ACC112 (cell line): ENCODE results near the gene RASIP1.
A peak's percentile ranks its signal among the peaks of the same experiment; 100 is the strongest.
"Not testable (repeated sequence)": the region's sequence is repeated elsewhere in the genome, so short reads cannot be mapped to it uniquely, and the experiment has no call there.

ENCODE experiments used
- H2AFZ ChIP-seq: fragments of 200-600 bp; sonication (generic); one replicate; pipeline ENCODE4 v1.6.0; 2017; ENCODE audit warnings: antibody characterized with exemption, low read length; ENCODE audit not compliant: unreplicated experiment
- H3K27ac ChIP-seq: fragments of 200-600 bp; sonication (generic); 2 replicates; pipeline ENCODE4 v1.5.1; 2014; ENCODE audit warnings: low read depth, mild to moderate bottlenecking, antibody characterized with exemption, low read length, moderate library complexity
- H3K27me3 ChIP-seq: fragments of 200-600 bp; sonication (generic); 2 replicates; pipeline ENCODE4 v1.6.1; 2014; ENCODE audit warnings: mild to moderate bottlenecking, antibody characterized with exemption, low read length, moderate library complexity, mixed read lengths; ENCODE audit not compliant: insufficient read depth
- H3K36me3 ChIP-seq: fragments of 200-600 bp; sonication (generic); 2 replicates; pipeline ENCODE4 v1.6.1; 2016; ENCODE audit warnings: mild to moderate bottlenecking, antibody characterized with exemption, low read length, moderate library complexity, mixed read lengths; ENCODE audit not compliant: insufficient read depth
- H3K4me1 ChIP-seq: fragments of 200-600 bp; sonication (generic); one replicate; pipeline ENCODE4 v1.6.1; 2016; ENCODE audit warnings: low read length, mixed read lengths; ENCODE audit not compliant: insufficient read depth, unreplicated experiment, control insufficient read depth
- H3K4me3 ChIP-seq: fragments of 200-600 bp; sonication (generic); 2 replicates; pipeline ENCODE4 v1.5.1; 2014; ENCODE audit warnings: mild to moderate bottlenecking, low read depth, low read length
- H3K79me2 ChIP-seq: fragments of 200-600 bp; sonication (generic); one replicate; pipeline ENCODE4 v1.6.0; 2016; ENCODE audit warnings: low read length; ENCODE audit not compliant: control insufficient read depth, unreplicated experiment, insufficient read depth

RASIP1 gene

GRCh38 chr19:48728911-48729664 lies 11.3 kb downstream of the RASIP1 start:
- peaks cover 11% of the 10 kb centered on the region for H3K4me1 ChIP-seq
- H3K79me2 ChIP-seq, result peaks cover 5% of the 10 kb centered on the region
- H2AFZ ChIP-seq, result peak overlapping the region; percentile 38
- peak overlapping the region; percentile 77 for H3K4me3 ChIP-seq
- peaks cover 5% of the 10 kb centered on the region; the same call in 1 of the 2 replicates for H3K36me3 ChIP-seq
- H3K27ac ChIP-seq, result peak overlapping the region; percentile 47
- no peaks in the 10 kb centered on the region for H3K27me3 ChIP-seq

- peaks cover 5% of the 10 kb centered on the region for H3K79me2 ChIP-seq
- peaks cover 11% of the 10 kb centered on the region for H3K4me1 ChIP-seq
- no peak overlapping the region for H3K4me3 ChIP-seq
- no peak overlapping the region for H3K27ac ChIP-seq
- no peaks in the 10 kb centered on the region for H3K27me3 ChIP-seq
- H3K36me3 ChIP-seq, result peaks cover 5% of the 10 kb centered on the region; the same call in 1 of the 2 replicates
- no peak overlapping the region for H2AFZ ChIP-seq
These were observed 13.9 kb downstream of the RASIP1 start for GRCh38 chr19:48726556-48726955.

- Histone ChIP-seq H2AFZ (no peak overlapping the region), H3K27me3 (no peaks in the 10 kb centered on the region), H3K36me3 (peaks cover 5% of the 10 kb centered on the region; the same call in 1 of the 2 replicates), H3K4me1 (peaks cover 11% of the 10 kb centered on the region), H3K27ac (peak overlapping the region; percentile 89), H3K4me3 (no peak overlapping the region), H3K79me2 (peaks cover 5% of the 10 kb centered on the region)
These were observed 15.3 kb downstream of the RASIP1 start for GRCh38 chr19:48724796-48725753.

GRCh38 chr19:48722196-48722708 lies 18.2 kb downstream of the RASIP1 start:
- H3K27ac ChIP-seq, result no peak overlapping the region
- no peaks in the 10 kb centered on the region for H3K27me3 ChIP-seq
- H2AFZ ChIP-seq, result no peak overlapping the region
- H3K4me3 ChIP-seq, result no peak overlapping the region
- H3K79me2 ChIP-seq, result no peaks in the 10 kb centered on the region
- H3K4me1 ChIP-seq, result peaks cover 11% of the 10 kb centered on the region
- H3K36me3 ChIP-seq, result peaks cover 5% of the 10 kb centered on the region; the same call in 1 of the 2 replicates

- peaks cover 18% of the 10 kb centered on the region for H3K4me1 ChIP-seq
- peak overlapping the region; percentile 68 for H3K27ac ChIP-seq
- H2AFZ ChIP-seq, result no peak overlapping the region
- H3K79me2 ChIP-seq, result no peaks in the 10 kb centered on the region
- peak overlapping the region; percentile 73 for H3K4me3 ChIP-seq
- H3K36me3 ChIP-seq, result no peaks in the 10 kb centered on the region
- H3K27me3 ChIP-seq, result no peaks in the 10 kb centered on the region
These were observed 19.7 kb downstream of the RASIP1 start for GRCh38 chr19:48720613-48721296.

GRCh38 chr19:48720251-48720612 lies 20.2 kb downstream of the RASIP1 start:
- no peaks in the 10 kb centered on the region for H3K79me2 ChIP-seq
- H3K36me3 ChIP-seq, result no peaks in the 10 kb centered on the region
- H3K27me3 ChIP-seq, result no peaks in the 10 kb centered on the region
- H2AFZ ChIP-seq, result no peak overlapping the region
- no peak overlapping the region for H3K4me3 ChIP-seq
- H3K27ac ChIP-seq, result no peak overlapping the region
- peaks cover 16% of the 10 kb centered on the region for H3K4me1 ChIP-seq

GRCh38 chr19:48719263-48720171 lies 20.9 kb downstream of the RASIP1 start, which contains the start of gene MAMSTR:
Gene MAMSTR, minus strand, starts transcription at chr19:48719725. Its CDS starts 694 bp downstream, at chr19:48719031.
- no peak within 1 kb of the TSS for H2AFZ ChIP-seq

GRCh38 chr19:48718711-48719231 lies 21.6 kb downstream of the RASIP1 start:
- Histone ChIP-seq H3K36me3 (no peaks in the 10 kb centered on the region), H3K4me1 (peaks cover 15% of the 10 kb centered on the region), H3K4me3 (no peak overlapping the region), H2AFZ (no peak overlapping the region), H3K27ac (no peak overlapping the region), H3K27me3 (no peaks in the 10 kb centered on the region), H3K79me2 (no peaks in the 10 kb centered on the region)

More at GRCh38 chr19:48719263-48720171, 20.9 kb downstream of the RASIP1 start, which contains the start of gene MAMSTR:
- Histone ChIP-seq H3K36me3 (no peaks in the 10 kb centered on the region), H3K27me3 (no peaks in the 10 kb centered on the region), H3K27ac (no peak within 1 kb of the TSS), H3K79me2 (no peaks in the 10 kb centered on the region), H3K4me3 (no peak within 1 kb of the TSS), H3K4me1 (peaks cover 16% of the 10 kb centered on the region)

- not testable (repeated sequence) for H3K27ac ChIP-seq, H3K4me3 ChIP-seq, H3K79me2 ChIP-seq, H3K36me3 ChIP-seq, H3K27me3 ChIP-seq, H2AFZ ChIP-seq
- peaks cover 15% of the 10 kb centered on the region for H3K4me1 ChIP-seq
These were observed 22.3 kb downstream of the RASIP1 start for GRCh38 chr19:48718106-48718505.
